ENCODE results near the gene TMCC1. TPM values are rescaled to one million over a fixed set of nuclear protein-coding genes. Genes with fewer than 3 reads are reported as not detected.

Gene TMCC1
- total and polyA plus RNA-seq, 4 donors = 10.2 to 60.0 (median 11.0) TPM

- Histone ChIP-seq H3K9me3 (ENCODE audit: control insufficient read depth in 4 of 4, low read length in 3 of 4) (no peaks in the 10 kb centered on the region), H3K9ac (ENCODE audit: low read depth in 1 of 2, low read length in 2 of 2) (no peak overlapping the region), H3K4me1 (ENCODE audit: control insufficient read depth in 4 of 4, insufficient read depth in 4 of 4, low read length in 3 of 4) (peaks cover 4 to 26% (median 9%) of the 10 kb centered on the region in 4 donors), H3K4me3 (ENCODE audit: low read depth in 1 of 3, low read length in 3 of 3) (no peak overlapping the region), H3K27ac (ENCODE audit: low read depth in 1 of 2, low read length in 2 of 2) (no peak overlapping the region), H3K36me3 (ENCODE audit: control insufficient read depth in 4 of 4, insufficient read depth in 3 of 4, low read depth in 1 of 4, low read length in 3 of 4) (no peaks in the 10 kb centered on the region), H3K27me3 (ENCODE audit: control insufficient read depth in 4 of 4, insufficient read depth in 4 of 4, low read length in 3 of 4) (no peaks in the 10 kb centered on the region)
- WGBS = 78% methylated on average over 2 of the region's 2 CpGs
- no peak for TF ChIP-seq ATF3 (IDR thresholded peaks at IDR 0.05)
- TF ChIP-seq TAF1 (conservative IDR thresholded peaks at IDR 0.05) = no peak
- no peak for DNase-seq (ENCODE audit: low spot score)
Observed at GRCh38 chr3:129890125-129890524, 3.4 kb downstream of the TMCC1 start.

GRCh38 chr3:129888771-129889170 lies 4.7 kb downstream of the TMCC1 start:
- DNase-seq (ENCODE audit: low spot score) = no peak
- 86% methylated on average over 5 of the region's 5 CpGs for WGBS
- TF ChIP-seq MAX (IDR thresholded peaks at IDR 0.05) (no peak), FOXA2 (IDR thresholded peaks at IDR 0.05) (no peak), GABPA (IDR thresholded peaks at IDR 0.05 in 1 of 2, conservative IDR thresholded peaks at IDR 0.05 in 1 of 2) (no peak), REST (IDR thresholded peaks at IDR 0.05) (no peak), RXRA (IDR thresholded peaks at IDR 0.05) (no peak), YY1 (IDR thresholded peaks at IDR 0.05) (no peak), JUND (IDR thresholded peaks at IDR 0.05) (no peak), SP1 (IDR thresholded peaks at IDR 0.05) (no peak), HNF4G (IDR thresholded peaks at IDR 0.05) (no peak), NR2F2 (IDR thresholded peaks at IDR 0.05) (no peak), TAF1 (conservative IDR thresholded peaks at IDR 0.05) (no peak), ZBTB33 (IDR thresholded peaks at IDR 0.05) (no peak), ATF3 (IDR thresholded peaks at IDR 0.05) (no peak), EGR1 (IDR thresholded peaks at IDR 0.05; ENCODE audit: low read depth in 2 of 2) (no peak), HNF4A (conservative IDR thresholded peaks at IDR 0.05) (no peak)
- H3K4me1 ChIP-seq (ENCODE audit: control insufficient read depth in 4 of 4, insufficient read depth in 4 of 4, low read length in 3 of 4) = peaks cover 0 to 21% (median 5%) of the 10 kb centered on the region in 4 donors
- no peaks in the 10 kb centered on the region for H3K36me3 ChIP-seq (ENCODE audit: control insufficient read depth in 4 of 4, insufficient read depth in 3 of 4, low read depth in 1 of 4, low read length in 3 of 4)
- no peak overlapping the region for H3K27ac ChIP-seq (ENCODE audit: low read depth in 1 of 2, low read length in 2 of 2)
- H3K4me3 ChIP-seq (ENCODE audit: low read depth in 1 of 3, low read length in 3 of 3) = no peak overlapping the region
- no peak overlapping the region for H3K9ac ChIP-seq (ENCODE audit: low read depth in 1 of 2, low read length in 2 of 2)
- no peaks in the 10 kb centered on the region for H3K27me3 ChIP-seq (ENCODE audit: control insufficient read depth in 4 of 4, insufficient read depth in 4 of 4, low read length in 3 of 4)
- no peaks in the 10 kb centered on the region for H3K9me3 ChIP-seq (ENCODE audit: control insufficient read depth in 4 of 4, low read length in 3 of 4)

Measured in liver (tissue), 9 donors.